ENCODE data around the gene SMC1A.

Gene SMC1A

DNA sequence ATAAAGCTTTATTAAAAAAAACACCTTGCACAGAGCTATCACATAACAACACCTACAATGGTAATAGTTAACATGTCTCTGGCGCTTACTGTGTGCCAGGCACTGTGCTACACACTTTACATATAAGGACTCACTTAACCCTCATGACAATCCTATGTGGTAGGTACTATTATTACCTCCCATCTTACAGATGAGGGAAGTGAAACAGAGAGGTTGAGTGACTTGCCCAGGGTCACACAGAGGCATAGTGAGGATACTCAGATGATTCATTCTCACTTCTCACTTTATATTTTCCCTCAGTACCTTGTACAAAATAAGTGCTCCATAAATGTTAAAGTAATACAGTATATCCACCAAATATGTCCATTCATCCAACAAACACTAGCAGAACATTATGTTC is 97.7 kb downstream of the SMC1A start:
- peaks cover 2% of the 10 kb centered on the region; the same call in 1 of the 2 replicates for H3K9me3 ChIP-seq (ENCODE audit: control insufficient read depth, insufficient read depth, low read depth, low read length)
- H3K4me3 ChIP-seq (ENCODE audit: low read depth, low read length): no peak overlapping the region
- POLR2A ChIA-PET: no interaction called here
- no peak overlapping the region for H3K27ac ChIP-seq (ENCODE audit: extremely low read depth, low read depth, low read length)
- TF ChIP-seq, protein P1, sequence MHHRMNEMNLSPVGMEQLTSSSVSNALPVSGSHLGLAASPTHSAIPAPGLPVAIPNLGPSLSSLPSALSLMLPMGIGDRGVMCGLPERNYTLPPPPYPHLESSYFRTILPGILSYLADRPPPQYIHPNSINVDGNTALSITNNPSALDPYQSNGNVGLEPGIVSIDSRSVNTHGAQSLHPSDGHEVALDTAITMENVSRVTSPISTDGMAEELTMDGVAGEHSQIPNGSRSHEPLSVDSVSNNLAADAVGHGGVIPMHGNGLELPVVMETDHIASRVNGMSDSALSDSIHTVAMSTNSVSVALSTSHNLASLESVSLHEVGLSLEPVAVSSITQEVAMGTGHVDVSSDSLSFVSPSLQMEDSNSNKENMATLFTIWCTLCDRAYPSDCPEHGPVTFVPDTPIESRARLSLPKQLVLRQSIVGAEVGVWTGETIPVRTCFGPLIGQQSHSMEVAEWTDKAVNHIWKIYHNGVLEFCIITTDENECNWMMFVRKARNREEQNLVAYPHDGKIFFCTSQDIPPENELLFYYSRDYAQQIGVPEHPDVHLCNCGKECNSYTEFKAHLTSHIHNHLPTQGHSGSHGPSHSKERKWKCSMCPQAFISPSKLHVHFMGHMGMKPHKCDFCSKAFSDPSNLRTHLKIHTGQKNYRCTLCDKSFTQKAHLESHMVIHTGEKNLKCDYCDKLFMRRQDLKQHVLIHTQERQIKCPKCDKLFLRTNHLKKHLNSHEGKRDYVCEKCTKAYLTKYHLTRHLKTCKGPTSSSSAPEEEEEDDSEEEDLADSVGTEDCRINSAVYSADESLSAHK (tag by site-specific recombination; IDR thresholded peaks at IDR 0.05): no peak
- TF ChIP-seq MEIS1 (CRISPR knock-in tag; IDR thresholded peaks at IDR 0.05; ENCODE audit: borderline replicate concordance) (no peak), ZNF544 (tag by site-specific recombination; IDR thresholded peaks at IDR 0.05) (no peak), RBAK (tag by site-specific recombination; IDR thresholded peaks at IDR 0.05) (no peak), ZNF16 (tag by site-specific recombination; IDR thresholded peaks at IDR 0.05; ENCODE audit: low read depth) (no peak), YY2 (tag by site-specific recombination; IDR thresholded peaks at IDR 0.05) (no peak), GLI2 (tag by site-specific recombination; IDR thresholded peaks at IDR 0.05; ENCODE audit: borderline replicate concordance, low read depth) (no peak), SETDB1 (IDR thresholded peaks at IDR 0.05; ENCODE audit: insufficient read length, low read length) (no peak), ZNF274 (IDR thresholded peaks at IDR 0.05; ENCODE audit: low read length) (no peak), ZNF274 (tag by site-specific recombination; IDR thresholded peaks at IDR 0.05; ENCODE audit: borderline replicate concordance) (no peak), ZNF221 (tag by site-specific recombination; IDR thresholded peaks at IDR 0.05; ENCODE audit: borderline replicate concordance) (no peak), ZNF677 (tag by site-specific recombination; IDR thresholded peaks at IDR 0.05) (no peak), HOXD13 (CRISPR knock-in tag; IDR thresholded peaks at IDR 0.05; ENCODE audit: borderline replicate concordance) (no peak)
- TF ChIP-seq, protein P2, sequence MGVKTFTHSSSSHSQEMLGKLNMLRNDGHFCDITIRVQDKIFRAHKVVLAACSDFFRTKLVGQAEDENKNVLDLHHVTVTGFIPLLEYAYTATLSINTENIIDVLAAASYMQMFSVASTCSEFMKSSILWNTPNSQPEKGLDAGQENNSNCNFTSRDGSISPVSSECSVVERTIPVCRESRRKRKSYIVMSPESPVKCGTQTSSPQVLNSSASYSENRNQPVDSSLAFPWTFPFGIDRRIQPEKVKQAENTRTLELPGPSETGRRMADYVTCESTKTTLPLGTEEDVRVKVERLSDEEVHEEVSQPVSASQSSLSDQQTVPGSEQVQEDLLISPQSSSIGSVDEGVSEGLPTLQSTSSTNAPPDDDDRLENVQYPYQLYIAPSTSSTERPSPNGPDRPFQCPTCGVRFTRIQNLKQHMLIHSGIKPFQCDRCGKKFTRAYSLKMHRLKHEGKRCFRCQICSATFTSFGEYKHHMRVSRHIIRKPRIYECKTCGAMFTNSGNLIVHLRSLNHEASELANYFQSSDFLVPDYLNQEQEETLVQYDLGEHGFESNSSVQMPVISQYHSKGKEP (tag by site-specific recombination; IDR thresholded peaks at IDR 0.05): no peak
- TF ChIP-seq, protein P3, sequence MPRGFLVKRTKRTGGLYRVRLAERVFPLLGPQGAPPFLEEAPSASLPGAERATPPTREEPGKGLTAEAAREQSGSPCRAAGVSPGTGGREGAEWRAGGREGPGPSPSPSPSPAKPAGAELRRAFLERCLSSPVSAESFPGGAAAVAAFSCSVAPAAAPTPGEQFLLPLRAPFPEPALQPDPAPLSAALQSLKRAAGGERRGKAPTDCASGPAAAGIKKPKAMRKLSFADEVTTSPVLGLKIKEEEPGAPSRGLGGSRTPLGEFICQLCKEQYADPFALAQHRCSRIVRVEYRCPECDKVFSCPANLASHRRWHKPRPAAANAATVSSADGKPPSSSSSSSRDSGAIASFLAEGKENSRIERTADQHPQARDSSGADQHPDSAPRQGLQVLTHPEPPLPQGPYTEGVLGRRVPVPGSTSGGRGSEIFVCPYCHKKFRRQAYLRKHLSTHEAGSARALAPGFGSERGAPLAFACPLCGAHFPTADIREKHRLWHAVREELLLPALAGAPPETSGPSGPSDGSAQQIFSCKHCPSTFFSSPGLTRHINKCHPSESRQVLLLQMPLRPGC (tag by site-specific recombination; IDR thresholded peaks at IDR 0.05): no peak
- TF ChIP-seq, protein P4, sequence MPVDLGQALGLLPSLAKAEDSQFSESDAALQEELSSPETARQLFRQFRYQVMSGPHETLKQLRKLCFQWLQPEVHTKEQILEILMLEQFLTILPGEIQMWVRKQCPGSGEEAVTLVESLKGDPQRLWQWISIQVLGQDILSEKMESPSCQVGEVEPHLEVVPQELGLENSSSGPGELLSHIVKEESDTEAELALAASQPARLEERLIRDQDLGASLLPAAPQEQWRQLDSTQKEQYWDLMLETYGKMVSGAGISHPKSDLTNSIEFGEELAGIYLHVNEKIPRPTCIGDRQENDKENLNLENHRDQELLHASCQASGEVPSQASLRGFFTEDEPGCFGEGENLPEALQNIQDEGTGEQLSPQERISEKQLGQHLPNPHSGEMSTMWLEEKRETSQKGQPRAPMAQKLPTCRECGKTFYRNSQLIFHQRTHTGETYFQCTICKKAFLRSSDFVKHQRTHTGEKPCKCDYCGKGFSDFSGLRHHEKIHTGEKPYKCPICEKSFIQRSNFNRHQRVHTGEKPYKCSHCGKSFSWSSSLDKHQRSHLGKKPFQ (tag by site-specific recombination; IDR thresholded peaks at IDR 0.05): no peak
- TF ChIP-seq, protein P5, sequence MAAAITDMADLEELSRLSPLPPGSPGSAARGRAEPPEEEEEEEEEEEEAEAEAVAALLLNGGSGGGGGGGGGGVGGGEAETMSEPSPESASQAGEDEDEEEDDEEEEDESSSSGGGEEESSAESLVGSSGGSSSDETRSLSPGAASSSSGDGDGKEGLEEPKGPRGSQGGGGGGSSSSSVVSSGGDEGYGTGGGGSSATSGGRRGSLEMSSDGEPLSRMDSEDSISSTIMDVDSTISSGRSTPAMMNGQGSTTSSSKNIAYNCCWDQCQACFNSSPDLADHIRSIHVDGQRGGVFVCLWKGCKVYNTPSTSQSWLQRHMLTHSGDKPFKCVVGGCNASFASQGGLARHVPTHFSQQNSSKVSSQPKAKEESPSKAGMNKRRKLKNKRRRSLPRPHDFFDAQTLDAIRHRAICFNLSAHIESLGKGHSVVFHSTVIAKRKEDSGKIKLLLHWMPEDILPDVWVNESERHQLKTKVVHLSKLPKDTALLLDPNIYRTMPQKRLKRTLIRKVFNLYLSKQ (tag by site-specific recombination; IDR thresholded peaks at IDR 0.05; ENCODE audit: borderline replicate concordance): no peak
- TF ChIP-seq, protein P6, sequence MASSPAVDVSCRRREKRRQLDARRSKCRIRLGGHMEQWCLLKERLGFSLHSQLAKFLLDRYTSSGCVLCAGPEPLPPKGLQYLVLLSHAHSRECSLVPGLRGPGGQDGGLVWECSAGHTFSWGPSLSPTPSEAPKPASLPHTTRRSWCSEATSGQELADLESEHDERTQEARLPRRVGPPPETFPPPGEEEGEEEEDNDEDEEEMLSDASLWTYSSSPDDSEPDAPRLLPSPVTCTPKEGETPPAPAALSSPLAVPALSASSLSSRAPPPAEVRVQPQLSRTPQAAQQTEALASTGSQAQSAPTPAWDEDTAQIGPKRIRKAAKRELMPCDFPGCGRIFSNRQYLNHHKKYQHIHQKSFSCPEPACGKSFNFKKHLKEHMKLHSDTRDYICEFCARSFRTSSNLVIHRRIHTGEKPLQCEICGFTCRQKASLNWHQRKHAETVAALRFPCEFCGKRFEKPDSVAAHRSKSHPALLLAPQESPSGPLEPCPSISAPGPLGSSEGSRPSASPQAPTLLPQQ (tag by site-specific recombination; IDR thresholded peaks at IDR 0.05): no peak
- no peaks in the 10 kb centered on the region for H3K36me3 ChIP-seq (ENCODE audit: control insufficient read depth in 2 of 2, insufficient read depth in 1 of 2, low read length in 2 of 2)
- CTCF ChIA-PET: interaction anchor here (1.0 kb wide), 1 partner anchor 10 kb away, joined by 6 read pairs; no protein-coding TSS in a partner anchor
- H3K4me1 ChIP-seq (ENCODE audit: control insufficient read depth, insufficient read depth, low read length): peaks cover 7% of the 10 kb centered on the region; the same call in 1 of the 2 replicates
